IPS-20b (cell line): ENCODE results near the gene ZNF141.
"Not testable (repeated sequence)": the region's sequence is repeated elsewhere in the genome, so short reads cannot be mapped to it uniquely, and the experiment has no call there.

Experiments used
- H3K27ac ChIP-seq: one replicate; pipeline ENCODE4 v1.5.1; 2013; ENCODE audit warnings: low read length
- H3K27me3 ChIP-seq: 2 replicates; pipeline ENCODE4 v1.6.1; 2013; ENCODE audit warnings: mild to moderate bottlenecking, low read length, inconsistent platforms; ENCODE audit not compliant: insufficient read depth
- H3K36me3 ChIP-seq: 2 replicates; pipeline ENCODE4 v1.6.1; 2013; ENCODE audit warnings: low read depth, mild to moderate bottlenecking, inconsistent platforms, low read length, moderate library complexity; ENCODE audit not compliant: insufficient read depth
- H3K4me1 ChIP-seq: 2 replicates; pipeline ENCODE4 v1.6.1; 2013; ENCODE audit warnings: mild to moderate bottlenecking, control low read depth, inconsistent platforms, low read length, moderate library complexity; ENCODE audit not compliant: insufficient read depth
- H3K4me3 ChIP-seq: 2 replicates; pipeline ENCODE4 v1.5.1; 2013; ENCODE audit warnings: mild to moderate bottlenecking, low read length, inconsistent platforms
- H3K9ac ChIP-seq: 2 replicates; pipeline ENCODE4 v1.6.1; 2013; ENCODE audit warnings: low read depth, mild to moderate bottlenecking, inconsistent platforms, low read length, moderate library complexity
- H3K9me3 ChIP-seq: 2 replicates; pipeline ENCODE4 v1.6.1; 2013; ENCODE audit warnings: mild to moderate bottlenecking, low read depth, low read length, inconsistent platforms; ENCODE audit not compliant: insufficient read depth

ZNF141 gene

GRCh38 chr4:337143-337931, at the start of gene ZNF141:
TSS of gene ZNF141 (plus strand) at chr4:337814. CDS start at chr4:337984, 170 bp downstream.
- H3K27me3 ChIP-seq: peaks cover 24% of the 10 kb centered on the region
- H3K27ac ChIP-seq: peak within 1 kb of the TSS; percentile 78
- peak within 1 kb of the TSS; percentile 97 for H3K4me3 ChIP-seq
- peaks cover 17% of the 10 kb centered on the region; the same call in 1 of the 2 replicates for H3K36me3 ChIP-seq
- H3K9ac ChIP-seq: peak within 1 kb of the TSS; percentile 87
- H3K4me1 ChIP-seq: peaks cover 3% of the 10 kb centered on the region; the same call in 1 of the 2 replicates
- H3K9me3 ChIP-seq: peaks cover 6% of the 10 kb centered on the region; the same call in 1 of the 2 replicates

GRCh38 chr4:288891-289290, 48.7 kb upstream of the ZNF141 start:
- Histone ChIP-seq H3K27ac (no peak overlapping the region), H3K4me1 (no peaks in the 10 kb centered on the region), H3K4me3 (no peak overlapping the region), H3K9ac (no peak overlapping the region), H3K36me3 (peaks cover 15% of the 10 kb centered on the region; the same call in 1 of the 2 replicates), H3K9me3 (peaks cover 76% of the 10 kb centered on the region), H3K27me3 (no peaks in the 10 kb centered on the region)

- Histone ChIP-seq H3K9me3 (peaks cover 62% of the 10 kb centered on the region), H3K27me3 (no peaks in the 10 kb centered on the region), H3K36me3 (peaks cover 12% of the 10 kb centered on the region; the same call in 1 of the 2 replicates), H3K9ac (no peak overlapping the region), H3K4me1 (no peaks in the 10 kb centered on the region), H3K27ac (no peak overlapping the region), H3K4me3 (no peak overlapping the region)
Observed at GRCh38 chr4:294732-295131, 42.9 kb upstream of the ZNF141 start.

- peaks cover 38% of the 10 kb centered on the region for H3K9me3 ChIP-seq
- H3K36me3 ChIP-seq: peaks cover 3% of the 10 kb centered on the region; the same call in 1 of the 2 replicates
- no peaks in the 10 kb centered on the region for H3K27me3 ChIP-seq
- H3K27ac ChIP-seq: no peak overlapping the region
- H3K4me1 ChIP-seq: no peaks in the 10 kb centered on the region
- no peak overlapping the region for H3K4me3 ChIP-seq
- no peak overlapping the region for H3K9ac ChIP-seq
Observed at GRCh38 chr4:302381-302780, 35.2 kb upstream of the ZNF141 start.

- not testable (repeated sequence) for H3K27ac ChIP-seq
- H3K9ac ChIP-seq: peak overlapping the region; percentile 89; the same call in 1 of the 2 replicates
- peak overlapping the region; percentile 76 for H3K4me3 ChIP-seq
Observed at GRCh38 chr4:304516-304915, 33.1 kb upstream of the ZNF141 start.

GRCh38 chr4:304969-305680, 32.5 kb upstream of the ZNF141 start, which contains the start of gene ZNF732:
TSS of gene ZNF732 (minus strand) at chr4:305474. CDS start at chr4:305310, 164 bp downstream.
- peak within 1 kb of the TSS; percentile 76 for H3K4me3 ChIP-seq
- peak within 1 kb of the TSS; percentile 89; the same call in 1 of the 2 replicates for H3K9ac ChIP-seq
- H3K27me3 ChIP-seq: no peaks in the 10 kb centered on the region
- peaks cover 3% of the 10 kb centered on the region; the same call in 1 of the 2 replicates for H3K36me3 ChIP-seq
- no peak within 1 kb of the TSS for H3K27ac ChIP-seq
- peaks cover 39% of the 10 kb centered on the region for H3K9me3 ChIP-seq
- no peaks in the 10 kb centered on the region for H3K4me1 ChIP-seq

More at GRCh38 chr4:304516-304915, 33.1 kb upstream of the ZNF141 start:
- H3K9me3 ChIP-seq: peaks cover 42% of the 10 kb centered on the region
- H3K27me3 ChIP-seq, H3K36me3 ChIP-seq, H3K4me1 ChIP-seq: not testable (repeated sequence)

- H3K36me3 ChIP-seq: peaks cover 3% of the 10 kb centered on the region; the same call in 1 of the 2 replicates
- H3K4me1 ChIP-seq: no peaks in the 10 kb centered on the region
- no peak overlapping the region for H3K27ac ChIP-seq
- H3K27me3 ChIP-seq: no peaks in the 10 kb centered on the region
- H3K9ac ChIP-seq: no peak overlapping the region
- no peak overlapping the region for H3K4me3 ChIP-seq
- peaks cover 52% of the 10 kb centered on the region for H3K9me3 ChIP-seq
Observed at GRCh38 chr4:306551-306961, 31.1 kb upstream of the ZNF141 start.

- no peak overlapping the region for H3K9ac ChIP-seq
- H3K4me3 ChIP-seq: no peak overlapping the region
- H3K27me3 ChIP-seq: no peaks in the 10 kb centered on the region
- H3K4me1 ChIP-seq: no peaks in the 10 kb centered on the region
- peaks cover 68% of the 10 kb centered on the region for H3K9me3 ChIP-seq
- H3K27ac ChIP-seq: no peak overlapping the region
- no peaks in the 10 kb centered on the region for H3K36me3 ChIP-seq
Observed at GRCh38 chr4:309807-310206, 27.8 kb upstream of the ZNF141 start.

GRCh38 chr4:314296-314903, 23.2 kb upstream of the ZNF141 start:
- no peak overlapping the region for H3K4me3 ChIP-seq
- H3K9me3 ChIP-seq: peaks cover 70% of the 10 kb centered on the region
- no peaks in the 10 kb centered on the region for H3K4me1 ChIP-seq
- H3K27ac ChIP-seq: no peak overlapping the region
- H3K9ac ChIP-seq: no peak overlapping the region
- no peaks in the 10 kb centered on the region for H3K27me3 ChIP-seq
- no peaks in the 10 kb centered on the region for H3K36me3 ChIP-seq

- H3K9ac ChIP-seq: no peak overlapping the region
- H3K4me3 ChIP-seq: no peak overlapping the region
- no peaks in the 10 kb centered on the region for H3K36me3 ChIP-seq
- H3K27me3 ChIP-seq: no peaks in the 10 kb centered on the region
- H3K9me3 ChIP-seq: peaks cover 42% of the 10 kb centered on the region
- no peak overlapping the region for H3K27ac ChIP-seq
- no peaks in the 10 kb centered on the region for H3K4me1 ChIP-seq
Observed at GRCh38 chr4:328729-329128, 8.9 kb upstream of the ZNF141 start.

- Histone ChIP-seq H3K36me3 (peaks cover 8% of the 10 kb centered on the region; the same call in 1 of the 2 replicates), H3K9ac (no peak overlapping the region), H3K9me3 (no peaks in the 10 kb centered on the region), H3K4me1 (peaks cover 3% of the 10 kb centered on the region; the same call in 1 of the 2 replicates), H3K4me3 (peak overlapping the region; percentile 97; the same call in 1 of the 2 replicates), H3K27ac (no peak overlapping the region), H3K27me3 (peaks cover 24% of the 10 kb centered on the region)
Observed at GRCh38 chr4:335515-335914, 2.1 kb upstream of the ZNF141 start.
